GM19193 (cell line): ENCODE data around the gene RAB3GAP1.

Source experiments
- POLR2A ChIP-seq: IDR thresholded peaks from 4 replicates; pipeline ENCODE4 v1.6.1; 2011; ENCODE audit not compliant: insufficient read depth, insufficient read length; ENCODE audit errors: extremely low read depth

The RAB3GAP1 gene

DNA sequence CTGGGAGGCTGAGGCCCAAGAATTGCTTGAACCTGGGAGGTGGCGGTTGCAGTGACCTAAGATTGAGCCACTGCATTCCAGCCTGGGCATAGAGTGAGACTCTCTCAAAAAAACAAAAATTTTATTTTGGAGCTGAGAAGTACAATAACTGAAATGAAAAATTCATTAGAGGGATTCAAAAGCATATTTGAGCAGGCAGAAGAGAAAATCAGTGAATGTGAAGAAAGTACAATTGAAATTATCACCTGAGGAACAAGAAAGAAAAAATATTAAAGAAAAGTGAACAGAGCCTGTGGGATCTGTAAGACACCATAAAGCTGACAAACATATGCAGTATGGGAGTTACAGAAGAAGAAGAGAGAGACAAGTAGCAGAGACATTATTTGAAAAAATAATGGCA, 137.1 kb downstream of the RAB3GAP1 start:
- TF ChIP-seq POLR2A: no peak

DNA sequence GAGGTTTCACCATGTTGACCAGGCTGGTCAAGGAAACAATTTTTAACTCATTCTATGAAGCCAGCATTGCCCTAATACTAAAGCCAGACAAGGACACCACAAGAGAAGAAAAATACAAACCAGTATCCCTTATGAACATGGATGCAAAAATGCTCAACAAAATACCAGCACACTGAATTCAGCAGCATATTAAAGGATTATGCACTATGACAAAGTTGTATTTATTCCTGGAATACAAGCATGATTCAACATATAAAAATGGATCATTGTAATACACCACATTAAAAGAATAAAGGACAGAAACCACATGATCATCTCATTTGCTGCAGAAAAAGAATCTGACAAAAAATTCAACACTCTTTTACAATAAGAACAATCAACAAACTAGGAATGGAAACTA, 138.7 kb downstream of the RAB3GAP1 start:
- TF ChIP-seq POLR2A: no peak

DNA sequence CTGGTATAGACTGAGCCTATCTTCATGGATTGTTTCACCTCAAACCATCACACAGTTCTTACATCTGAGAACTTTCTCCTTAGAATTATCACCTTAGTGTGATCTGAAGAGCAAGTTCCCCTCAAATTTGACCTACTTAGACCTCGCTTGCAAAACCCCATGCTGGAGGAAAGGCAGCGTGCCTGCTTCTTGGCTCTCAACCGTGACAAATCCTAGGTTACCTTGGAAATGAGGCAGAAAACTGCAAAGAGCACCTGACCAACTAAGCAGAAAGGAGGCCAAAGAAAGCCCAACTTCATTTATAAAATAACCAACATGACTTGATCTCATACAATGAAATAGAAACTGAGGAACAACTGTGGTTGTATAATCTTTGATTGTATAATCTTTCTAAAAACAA, 146.4 kb downstream of the RAB3GAP1 start:
- TF ChIP-seq POLR2A: no peak

DNA sequence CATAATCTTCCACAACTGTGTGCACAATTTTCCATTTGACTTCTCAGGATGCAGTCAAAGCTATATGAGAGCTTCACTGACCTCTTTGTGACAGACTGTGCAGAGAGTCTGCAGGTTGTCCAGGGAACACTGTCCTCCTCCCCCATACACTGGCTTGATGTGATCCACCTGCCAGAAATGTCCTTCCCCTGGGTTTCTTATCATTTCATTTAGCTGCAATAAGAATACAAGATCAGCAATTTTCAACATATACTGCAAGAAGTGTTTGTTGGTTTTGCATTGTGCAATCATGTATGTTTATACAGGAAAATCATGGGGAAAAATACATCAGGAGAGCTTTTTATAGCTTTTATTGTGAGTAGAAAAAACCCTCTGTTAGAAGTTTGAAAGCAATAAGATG, 150.7 kb downstream of the RAB3GAP1 start:
- no peak for TF ChIP-seq POLR2A

DNA sequence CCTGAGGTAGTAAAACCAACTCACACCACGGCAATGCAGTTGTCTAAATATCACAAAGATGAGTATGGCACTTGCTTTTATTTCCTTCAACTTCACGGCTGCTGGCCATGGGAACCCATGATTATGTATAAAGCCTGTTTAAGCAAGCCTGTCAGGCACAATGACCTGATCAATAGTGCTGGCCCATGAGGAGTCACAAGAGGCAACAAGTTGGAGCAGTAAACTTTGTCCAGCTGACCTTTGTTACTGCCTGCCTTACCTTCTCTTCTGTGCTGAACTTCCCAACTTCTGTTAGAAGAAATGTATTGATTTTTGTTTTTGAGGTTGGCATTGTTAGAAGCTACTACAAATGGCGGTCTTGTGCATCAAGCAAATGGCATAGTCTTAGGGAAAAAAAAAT, 151.9 kb downstream of the RAB3GAP1 start:
- TF ChIP-seq POLR2A: no peak

DNA sequence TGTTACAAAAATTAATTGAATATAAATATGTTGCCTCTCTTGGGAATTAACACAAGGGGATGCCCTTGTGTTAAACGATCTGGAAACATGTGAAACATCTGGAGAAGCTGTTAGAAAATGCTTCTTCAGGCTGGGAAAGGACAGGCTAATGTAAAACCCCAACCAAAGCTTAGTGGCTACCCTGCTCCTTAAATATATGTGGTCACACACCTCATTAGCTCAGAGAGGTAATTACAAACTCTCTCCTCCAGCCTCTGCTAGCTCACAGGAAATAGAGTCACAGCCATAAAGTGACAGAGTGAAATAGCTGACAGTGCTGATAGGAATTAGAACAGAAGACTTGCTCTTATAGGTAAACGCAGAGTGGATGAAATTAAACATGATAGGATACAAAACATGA, 155.9 kb downstream of the RAB3GAP1 start:
- TF ChIP-seq POLR2A: no peak

DNA sequence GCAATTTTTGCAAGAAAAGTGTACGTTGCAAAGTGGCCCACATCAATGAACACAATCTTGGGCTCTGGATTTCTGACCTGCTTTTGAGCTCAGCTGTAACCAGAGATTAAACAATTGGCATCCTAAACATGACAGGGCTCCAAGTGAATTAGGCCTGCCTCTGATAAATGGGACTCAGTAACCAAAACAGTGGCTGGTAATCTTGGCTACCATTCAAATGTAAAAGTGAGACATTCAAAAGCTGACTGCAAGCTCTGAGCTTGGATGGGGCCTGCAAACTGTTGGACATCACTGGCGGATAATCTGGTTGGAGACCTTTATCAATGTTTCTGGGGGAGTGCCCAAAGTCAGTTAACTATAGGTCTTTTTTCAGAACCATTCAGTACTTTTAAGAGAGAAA, 160.7 kb downstream of the RAB3GAP1 start:
- TF ChIP-seq POLR2A: no peak

DNA sequence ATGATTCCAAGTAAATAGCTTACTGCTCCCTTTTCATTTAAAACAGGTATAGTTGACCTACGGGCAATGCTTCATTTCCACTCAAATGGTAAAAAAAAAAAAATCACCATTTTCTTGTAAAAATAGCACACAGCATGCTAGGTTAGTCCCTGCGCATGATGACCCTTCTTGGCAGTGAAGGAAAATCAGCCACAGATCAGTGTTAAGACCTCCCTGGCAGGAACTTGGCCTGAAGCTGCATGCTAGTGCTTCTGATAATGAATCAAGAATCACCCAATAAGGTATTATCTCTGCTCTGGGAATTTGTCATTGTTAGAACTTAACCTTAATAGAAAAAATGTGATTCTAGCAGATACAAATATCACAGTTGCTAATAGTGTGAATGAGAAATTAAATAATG, 166.3 kb downstream of the RAB3GAP1 start:
- TF ChIP-seq POLR2A: no peak

DNA sequence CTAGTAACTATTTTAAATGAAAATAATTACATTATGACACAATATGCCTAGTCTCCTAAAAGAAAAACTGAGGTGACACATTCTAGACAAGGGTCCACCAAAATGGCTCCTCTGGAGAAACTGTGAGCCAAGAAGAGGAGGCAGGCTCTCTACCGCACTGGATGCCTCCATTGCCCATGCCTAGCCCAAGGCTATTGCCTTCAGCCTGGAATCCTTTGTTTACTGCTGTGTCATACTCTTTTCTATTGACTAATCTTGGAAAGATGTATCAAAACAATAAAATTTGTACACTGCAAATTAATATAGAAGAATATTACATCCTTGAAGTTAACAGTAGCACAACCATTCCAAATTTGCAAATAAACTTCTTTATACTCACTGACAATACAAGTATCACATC, 167.1 kb downstream of the RAB3GAP1 start:
- no peak for TF ChIP-seq POLR2A
